Measurements from ENCODE around the gene COMT.
"Not testable (repeated sequence)": the region's sequence is repeated elsewhere in the genome, so short reads cannot be mapped to it uniquely, and the experiment has no call there.

COMT gene

DNA sequence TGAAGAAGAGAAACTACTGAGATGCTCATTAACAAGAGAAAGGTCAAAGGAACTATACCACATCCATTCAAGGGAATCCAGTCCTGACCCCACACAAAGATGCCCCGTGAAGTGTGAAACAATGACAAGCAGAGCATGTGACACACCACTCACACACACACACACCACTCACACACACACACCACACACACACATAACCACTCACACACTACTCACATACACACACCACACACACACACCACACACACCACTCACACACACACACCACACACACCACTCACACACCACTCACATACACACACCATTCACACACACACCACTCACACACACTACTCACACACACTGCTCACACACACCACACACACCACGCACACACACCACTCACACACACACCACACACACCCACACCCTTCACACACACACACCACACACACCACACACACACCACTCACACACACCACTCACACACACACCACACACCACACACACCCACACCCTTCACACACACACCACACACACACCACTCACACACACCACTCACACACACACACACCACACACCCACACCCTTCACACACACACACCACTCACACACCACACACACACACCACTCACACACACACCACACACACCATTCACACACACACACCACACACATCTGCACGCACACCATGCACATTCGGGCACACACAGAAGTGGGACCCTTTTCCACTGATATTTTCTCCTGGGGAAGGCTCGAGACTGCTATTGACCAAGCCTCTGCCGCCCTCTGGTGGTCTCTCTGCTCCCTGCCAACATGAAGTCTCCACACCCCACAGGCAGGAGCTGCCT, 32.0 kb upstream of the COMT start:
- DNase-seq: peak; percentile 89

DNA sequence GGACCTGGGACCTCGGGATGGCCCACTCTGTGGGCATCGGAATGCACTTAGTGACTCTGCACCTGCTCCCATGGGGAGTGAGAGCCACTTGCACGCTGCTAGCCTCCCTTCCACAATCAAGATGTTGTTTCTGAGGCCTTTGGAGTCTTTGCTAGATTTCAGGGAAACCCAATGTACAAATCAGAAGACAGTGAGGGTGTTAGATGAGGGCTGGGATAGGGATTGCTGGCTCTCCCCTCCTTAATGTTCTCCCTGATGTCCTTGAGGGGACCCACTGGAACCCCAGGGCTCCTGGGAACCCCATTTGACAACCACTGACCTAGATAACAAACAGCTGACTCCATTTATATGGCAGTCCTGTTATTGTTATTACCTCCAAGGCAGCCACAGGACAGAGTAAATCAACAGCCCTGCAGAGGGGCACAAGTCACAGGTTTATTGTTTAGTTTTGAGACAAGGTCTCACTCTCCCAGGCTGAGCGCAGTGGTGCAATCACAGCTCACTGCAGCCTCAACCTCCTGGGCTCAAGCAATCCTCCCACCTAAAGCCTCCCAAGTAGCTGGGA, 31.3 kb upstream of the COMT start:
- no peak for DNase-seq

DNA sequence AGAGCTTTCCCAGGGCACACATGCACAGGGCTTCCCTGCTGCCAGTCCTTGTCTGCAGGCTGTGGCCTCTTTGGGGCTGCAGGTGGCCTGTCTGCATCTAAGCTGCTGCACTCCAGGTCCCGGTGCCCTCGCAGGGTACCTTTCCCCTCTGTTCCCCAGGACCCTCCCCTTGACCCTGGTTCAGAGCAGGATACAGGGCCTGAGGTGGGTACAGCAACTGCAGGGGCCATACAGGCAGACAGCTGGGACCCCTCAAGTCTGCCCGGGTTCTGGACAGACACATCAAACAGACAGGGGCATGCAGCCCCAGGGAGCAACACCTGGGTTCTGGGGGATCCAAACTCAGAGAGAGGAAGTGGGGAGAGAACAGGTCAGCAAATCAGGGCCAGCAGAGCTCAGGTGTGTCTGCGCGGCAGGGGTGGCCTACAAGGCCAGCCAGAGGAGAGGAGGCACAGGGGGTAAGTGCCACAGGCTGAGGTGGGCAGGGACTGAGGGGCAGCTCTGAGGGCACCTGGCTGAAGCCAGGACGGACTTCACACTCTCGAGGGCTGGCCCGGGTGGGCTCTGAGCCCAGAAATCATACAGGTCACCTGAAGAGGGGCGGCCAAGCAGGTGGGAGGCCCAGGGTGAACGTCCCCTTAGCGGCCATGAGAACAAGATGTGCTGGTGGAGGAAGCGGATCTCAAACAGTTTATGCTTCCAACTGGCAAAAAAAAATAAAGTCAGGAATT, 29.9 kb upstream of the COMT start:
- no peak for DNase-seq

GRCh38 chr22:19912271-19912999, 29.1 kb upstream of the COMT start:
- peak; percentile 79 for DNase-seq

DNA sequence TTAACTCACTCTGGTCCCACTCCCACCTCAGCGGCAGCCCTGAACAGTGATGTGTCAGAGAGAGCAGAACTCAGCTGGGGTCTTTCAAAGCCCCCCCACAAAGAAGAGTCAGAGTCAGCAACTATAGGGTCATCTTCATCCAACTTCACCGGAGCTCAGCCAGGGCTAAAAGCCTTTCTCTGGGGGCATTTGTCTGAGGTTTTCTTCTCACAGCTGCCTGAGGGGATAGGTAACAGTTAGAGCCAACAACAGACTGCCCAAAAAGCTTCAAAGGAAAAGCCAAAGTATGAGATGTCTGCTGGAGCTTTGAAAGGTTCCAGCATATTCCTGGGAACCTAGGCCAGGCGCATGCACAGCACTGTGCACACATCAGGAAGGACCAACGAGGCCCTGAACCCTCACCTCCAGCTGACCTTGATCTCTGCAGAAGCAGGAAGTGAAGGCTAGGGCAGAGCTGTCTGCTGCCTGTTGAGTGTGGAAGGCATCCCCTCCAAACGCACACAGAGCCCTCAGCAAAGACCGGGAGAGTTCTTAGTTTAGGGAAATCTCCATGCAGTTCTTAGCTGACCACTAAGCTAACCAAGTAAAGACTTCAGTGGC, 28.1 kb upstream of the COMT start:
- no peak for DNase-seq

GRCh38 chr22:19914201-19914943, 27.2 kb upstream of the COMT start:
- DNase-seq: no peak

- no peak for DNase-seq
These were observed 26.2 kb upstream of the COMT start for GRCh38 chr22:19915287-19915954.

- DNase-seq: no peak
These were observed 25.6 kb upstream of the COMT start for GRCh38 chr22:19916006-19916405.

DNA sequence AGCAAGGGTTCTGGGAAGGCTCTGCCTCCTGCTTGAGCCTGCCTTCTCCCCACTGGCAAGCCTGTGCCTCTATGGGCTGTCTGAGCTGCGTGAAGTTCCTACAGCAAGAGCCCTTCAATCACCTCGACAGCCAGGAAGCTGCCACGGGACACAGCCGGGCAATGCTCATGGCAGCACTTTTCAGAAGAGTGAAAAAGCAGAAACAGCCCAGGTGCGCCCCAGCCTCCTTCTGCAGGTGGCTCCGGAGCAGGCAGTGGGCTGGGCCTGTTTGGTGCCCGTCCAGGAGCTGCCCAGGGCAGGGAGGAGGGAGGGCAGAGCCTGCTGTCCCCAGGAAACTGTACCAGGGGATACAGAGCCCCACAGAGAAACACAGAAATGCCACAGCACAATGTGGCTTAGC, 24.6 kb upstream of the COMT start:
- DNase-seq: no peak

- no peak for DNase-seq
These were observed 24.0 kb upstream of the COMT start for GRCh38 chr22:19917389-19918138.

DNA sequence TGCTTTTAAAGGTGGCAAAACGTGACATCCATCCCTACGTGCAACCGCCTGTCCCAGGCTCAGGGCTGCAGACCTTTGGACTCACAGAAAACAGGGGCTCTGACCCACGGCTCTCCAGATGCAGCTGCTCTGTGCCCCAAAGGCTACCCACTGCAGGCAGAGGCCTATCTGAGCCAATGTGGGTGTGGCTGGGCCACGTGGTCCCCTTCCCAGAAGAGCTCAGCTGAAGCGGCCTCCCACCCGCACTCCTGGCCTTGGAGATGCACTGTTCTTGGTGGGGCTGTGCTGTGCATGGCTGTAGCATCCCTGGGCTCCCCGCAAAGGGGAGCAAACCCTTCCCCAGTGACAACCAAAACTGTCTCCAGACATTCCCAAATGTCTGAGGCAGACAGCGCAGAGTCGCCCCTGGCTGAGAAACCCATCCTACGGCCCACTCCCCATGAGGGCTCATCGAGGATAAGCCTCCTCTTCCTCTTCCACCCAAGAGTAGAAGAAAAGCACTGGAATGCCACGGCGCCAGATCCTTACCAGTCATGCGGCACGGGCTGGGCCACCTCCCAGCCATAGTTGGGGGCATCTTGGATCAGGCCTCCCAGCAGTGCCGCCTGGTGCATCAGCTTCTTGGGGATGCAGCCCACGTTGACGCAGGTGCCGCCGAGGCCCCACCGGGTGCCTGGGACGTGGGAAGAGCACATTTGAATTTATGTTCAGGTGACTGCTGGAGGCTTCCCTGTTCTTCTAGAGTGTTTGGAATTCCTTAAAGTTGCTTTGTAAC, 23.1 kb upstream of the COMT start:
- no peak for DNase-seq

DNA sequence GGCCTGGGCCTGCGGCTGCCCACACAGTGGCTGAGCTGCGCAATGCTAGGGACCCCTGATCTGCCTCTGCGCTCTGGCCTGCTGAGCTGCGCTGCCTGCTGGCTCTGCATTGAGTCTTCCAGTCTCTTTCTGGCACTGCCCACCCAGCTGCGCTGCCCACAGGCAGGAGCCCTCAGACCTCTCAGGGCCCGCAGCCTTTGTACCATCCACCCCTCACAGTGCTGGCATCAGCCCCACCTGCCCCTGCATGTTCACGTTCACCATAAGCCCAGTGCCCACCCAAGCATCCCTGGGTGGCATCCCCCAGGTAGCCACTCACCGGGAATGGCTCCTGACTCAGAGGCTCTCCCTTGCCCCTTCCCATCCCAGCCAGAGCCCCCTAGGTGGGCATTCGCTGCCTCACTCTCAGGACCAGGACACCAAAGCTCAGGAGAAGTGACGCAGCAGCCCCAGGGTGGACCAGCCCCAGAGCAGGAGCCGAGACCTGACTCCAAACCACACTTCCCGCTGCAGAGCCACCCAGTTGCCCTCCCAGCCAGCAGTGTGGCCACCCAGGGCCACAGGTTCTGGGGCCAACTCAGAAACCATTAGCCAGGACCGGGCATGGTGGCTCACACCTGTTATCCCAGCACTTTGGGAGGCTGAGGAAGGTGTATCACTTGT, 21.7 kb upstream of the COMT start:
- DNase-seq: no peak

DNA sequence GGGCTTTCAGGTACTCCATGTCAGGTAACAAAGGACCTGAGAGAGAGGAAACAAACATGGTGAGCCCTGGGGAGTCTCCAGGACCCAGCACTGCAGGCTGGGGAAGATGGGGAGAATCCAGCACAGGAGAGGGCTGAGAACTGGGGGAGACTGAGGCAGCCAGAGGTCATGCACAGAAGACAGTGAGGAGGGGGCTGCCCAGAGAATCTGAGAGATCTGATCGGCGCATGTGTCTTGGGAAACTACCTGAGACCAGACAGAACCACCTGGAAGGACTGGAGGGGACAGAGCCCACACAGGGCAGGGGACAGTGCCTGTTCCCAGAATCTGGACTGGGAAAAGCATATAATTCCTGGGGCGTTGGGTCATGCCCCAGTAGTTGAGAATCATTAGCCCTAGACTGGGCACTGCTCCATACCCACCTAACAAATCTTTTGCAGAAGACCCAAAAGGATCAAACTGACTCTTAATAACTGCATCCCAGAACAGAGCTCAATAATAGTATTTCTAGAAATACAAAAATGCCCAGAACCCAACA, 20.0 kb upstream of the COMT start:
- DNase-seq: peak; percentile 15

GRCh38 chr22:19923914-19924513, 17.6 kb upstream of the COMT start:
- no peak for DNase-seq

DNA sequence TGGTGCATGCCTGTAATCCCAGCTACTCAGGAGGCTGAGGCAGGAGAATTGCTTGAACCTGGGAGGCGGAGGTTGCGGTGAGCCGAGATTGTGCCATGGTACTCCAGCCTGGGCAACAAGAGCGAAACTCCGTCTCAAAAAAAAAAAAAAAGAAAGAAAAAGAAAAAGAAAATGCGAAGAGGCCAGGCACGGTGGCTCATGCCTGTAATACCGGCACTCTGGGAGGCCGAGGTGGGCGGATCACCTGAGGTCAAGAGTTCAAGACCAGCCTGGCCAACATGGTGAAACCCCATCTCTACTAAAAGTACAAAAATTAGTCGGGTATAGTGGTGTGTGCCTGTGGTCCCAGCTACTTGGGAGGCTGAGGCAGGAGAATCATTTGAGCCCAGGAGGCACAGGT, 15.5 kb upstream of the COMT start:
- DNase-seq: not testable (repeated sequence)

DNA sequence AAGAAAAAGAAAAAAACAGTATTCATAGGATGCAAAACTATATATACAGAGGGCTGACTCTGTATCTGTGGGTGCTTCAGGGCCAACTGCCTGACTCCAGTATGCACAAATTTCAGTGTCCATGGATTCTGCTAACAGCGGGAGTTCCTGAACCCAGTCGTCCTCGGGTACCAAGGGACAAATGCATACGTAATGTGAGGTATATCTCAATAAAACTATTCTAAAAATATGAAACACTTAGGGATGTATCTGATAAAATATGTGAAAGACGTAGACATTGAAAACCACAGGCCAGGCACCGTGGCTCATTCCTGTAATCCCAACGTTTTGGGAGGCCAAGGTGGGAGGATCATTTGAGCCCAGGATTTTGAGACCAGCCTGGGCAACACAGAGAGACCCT, 13.9 kb upstream of the COMT start:
- DNase-seq: no peak

- DNase-seq: no peak
These were observed 13.4 kb upstream of the COMT start for GRCh38 chr22:19928207-19928606.
